ENCODE measurements around the gene PDE1C.

DNA sequence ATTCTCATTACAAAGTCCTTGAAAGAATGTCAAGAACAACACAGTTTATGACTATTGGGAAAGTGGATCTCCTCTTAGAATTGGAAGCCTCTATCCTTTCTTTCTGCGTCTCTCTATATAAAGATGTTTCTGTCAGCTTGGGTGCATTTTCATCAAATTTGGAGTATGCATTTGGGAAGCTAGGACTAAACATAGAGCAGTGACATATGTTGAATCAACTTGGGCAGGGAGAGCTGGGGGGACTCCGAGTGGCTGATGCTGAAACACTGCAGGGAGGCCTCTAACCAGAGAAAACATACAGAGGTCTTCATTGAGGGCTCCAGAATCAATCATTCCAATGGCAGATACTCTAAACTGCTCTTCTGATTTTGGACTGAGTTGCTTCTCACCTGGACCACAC, 147.4 kb downstream of the PDE1C start:
- TF ChIP-seq, protein P1, sequence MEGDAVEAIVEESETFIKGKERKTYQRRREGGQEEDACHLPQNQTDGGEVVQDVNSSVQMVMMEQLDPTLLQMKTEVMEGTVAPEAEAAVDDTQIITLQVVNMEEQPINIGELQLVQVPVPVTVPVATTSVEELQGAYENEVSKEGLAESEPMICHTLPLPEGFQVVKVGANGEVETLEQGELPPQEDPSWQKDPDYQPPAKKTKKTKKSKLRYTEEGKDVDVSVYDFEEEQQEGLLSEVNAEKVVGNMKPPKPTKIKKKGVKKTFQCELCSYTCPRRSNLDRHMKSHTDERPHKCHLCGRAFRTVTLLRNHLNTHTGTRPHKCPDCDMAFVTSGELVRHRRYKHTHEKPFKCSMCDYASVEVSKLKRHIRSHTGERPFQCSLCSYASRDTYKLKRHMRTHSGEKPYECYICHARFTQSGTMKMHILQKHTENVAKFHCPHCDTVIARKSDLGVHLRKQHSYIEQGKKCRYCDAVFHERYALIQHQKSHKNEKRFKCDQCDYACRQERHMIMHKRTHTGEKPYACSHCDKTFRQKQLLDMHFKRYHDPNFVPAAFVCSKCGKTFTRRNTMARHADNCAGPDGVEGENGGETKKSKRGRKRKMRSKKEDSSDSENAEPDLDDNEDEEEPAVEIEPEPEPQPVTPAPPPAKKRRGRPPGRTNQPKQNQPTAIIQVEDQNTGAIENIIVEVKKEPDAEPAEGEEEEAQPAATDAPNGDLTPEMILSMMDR (conservative IDR thresholded peaks at IDR 0.05; ENCODE audit: low read depth, low read length) = no peak
- TF ChIP-seq EZH2 (IDR thresholded peaks at IDR 0.05; ENCODE audit: borderline replicate concordance, low read depth, low read length, poor library complexity, severe bottlenecking) = no peak

Data from A673 (cell line).